ENCODE results near the gene ATAD1. TPM values are rescaled to one million over a fixed set of nuclear protein-coding genes. Genes with fewer than 3 reads are reported as not detected.

ATAD1 gene
- total RNA-seq, 4 donors from 2014 or later = 34.2 to 43.2 (median 38.5) TPM

DNA sequence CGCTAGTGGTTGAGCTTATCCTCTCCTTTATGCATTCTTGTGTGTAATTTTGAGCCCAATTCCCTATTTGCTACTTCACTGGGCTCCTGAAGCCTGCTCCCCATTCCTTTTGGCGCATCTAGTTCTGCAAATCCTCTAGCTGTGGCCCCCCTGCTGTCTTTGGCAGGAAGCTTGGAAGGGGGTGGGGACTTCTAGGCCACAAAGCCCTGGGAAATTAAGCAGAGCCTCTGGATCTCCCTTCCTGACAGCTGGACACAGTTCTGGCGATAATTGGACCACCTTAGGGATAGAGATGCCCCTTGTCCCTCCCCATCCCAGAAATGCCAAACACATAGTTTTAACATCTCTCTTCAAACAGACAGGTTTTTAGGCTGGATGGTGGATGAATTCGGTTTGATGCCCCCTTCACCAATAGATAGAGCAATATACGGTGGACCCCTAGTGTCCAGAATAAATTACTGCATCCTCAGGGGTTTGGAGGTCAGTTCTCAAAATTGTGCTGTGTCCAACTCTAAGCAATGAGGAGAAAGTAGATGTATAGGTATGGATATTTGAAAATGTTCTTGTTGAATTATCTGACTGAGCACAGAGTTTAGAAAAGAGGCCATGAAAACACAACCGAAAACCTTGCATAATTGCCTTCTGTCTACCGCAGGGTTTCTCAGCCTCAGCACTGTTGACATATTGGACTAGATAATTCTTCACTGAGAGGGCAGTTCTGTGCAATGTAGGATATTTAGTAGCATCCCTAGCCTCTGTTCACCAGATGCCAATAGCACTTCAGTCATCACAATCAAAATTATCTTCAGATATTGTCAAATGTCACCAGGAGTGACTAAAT lies 82.8 kb downstream of the ATAD1 start:
- DNase-seq (ENCODE audit: low spot score in 2 of 2) = no peak
- 48 to 49% methylated on average over 7 of the region's 7 CpGs for WGBS, 2 donors
- H3K4me3 ChIP-seq (ENCODE audit: low read depth, poor library complexity, severe bottlenecking) = no peak overlapping the region
- TF ChIP-seq CTCF (IDR thresholded peaks at IDR 0.05) (no peak), POLR2A (IDR thresholded peaks at IDR 0.05) (no peak)
- intact Hi-C loops (cut with DNase I; ENCODE audit: low total_unique reads) = no loop called here

GRCh38 chr10:87733081-87733480 lies 84.9 kb downstream of the ATAD1 start:
- no peak for DNase-seq (ENCODE audit: low spot score in 2 of 2)
- no peak overlapping the region for H3K4me3 ChIP-seq (ENCODE audit: low read depth, poor library complexity, severe bottlenecking)
- WGBS, 2 donors = 77 to 82% methylated on average over 5 of the region's 5 CpGs
- TF ChIP-seq CTCF (IDR thresholded peaks at IDR 0.05) (no peak), POLR2A (IDR thresholded peaks at IDR 0.05) (no peak)
- intact Hi-C loops (cut with DNase I; ENCODE audit: low total_unique reads) = no loop called here

GRCh38 chr10:87729940-87730339 lies 88.1 kb downstream of the ATAD1 start:
- TF ChIP-seq POLR2A (IDR thresholded peaks at IDR 0.05) = no peak
- TF ChIP-seq CTCF (IDR thresholded peaks at IDR 0.05) = no peak
- intact Hi-C loops (cut with DNase I; ENCODE audit: low total_unique reads) = no loop called here
- no peak for DNase-seq (ENCODE audit: low spot score in 2 of 2)
- 76 to 81% methylated on average over 6 of the region's 6 CpGs for WGBS, 2 donors
- H3K4me3 ChIP-seq (ENCODE audit: low read depth, poor library complexity, severe bottlenecking) = no peak overlapping the region

GRCh38 chr10:87724789-87725188 lies 93.2 kb downstream of the ATAD1 start:
- 99% methylated on average over 5 of the region's 5 CpGs for WGBS, 2 donors
- TF ChIP-seq POLR2A (IDR thresholded peaks at IDR 0.05) (no peak), CTCF (IDR thresholded peaks at IDR 0.05) (no peak)
- DNase-seq (ENCODE audit: low spot score in 2 of 2) = no peak
- H3K4me3 ChIP-seq (ENCODE audit: low read depth, poor library complexity, severe bottlenecking) = no peak overlapping the region
- intact Hi-C loops (cut with DNase I; ENCODE audit: low total_unique reads) = no loop called here

GRCh38 chr10:87723500-87723899 lies 94.5 kb downstream of the ATAD1 start:
- WGBS, 2 donors = 70 to 72% methylated on average over 6 of the region's 6 CpGs
- intact Hi-C loops (cut with DNase I; ENCODE audit: low total_unique reads) = no loop called here

More at GRCh38 chr10:87723500-87723899, 94.5 kb downstream of the ATAD1 start:
- H3K4me3 ChIP-seq (ENCODE audit: low read depth, poor library complexity, severe bottlenecking) = no peak overlapping the region
- no peak for TF ChIP-seq CTCF (IDR thresholded peaks at IDR 0.05)
- TF ChIP-seq POLR2A (IDR thresholded peaks at IDR 0.05) = no peak
- DNase-seq (ENCODE audit: low spot score in 2 of 2) = no peak
